ENCODE results near the gene NOL6.

DNA sequence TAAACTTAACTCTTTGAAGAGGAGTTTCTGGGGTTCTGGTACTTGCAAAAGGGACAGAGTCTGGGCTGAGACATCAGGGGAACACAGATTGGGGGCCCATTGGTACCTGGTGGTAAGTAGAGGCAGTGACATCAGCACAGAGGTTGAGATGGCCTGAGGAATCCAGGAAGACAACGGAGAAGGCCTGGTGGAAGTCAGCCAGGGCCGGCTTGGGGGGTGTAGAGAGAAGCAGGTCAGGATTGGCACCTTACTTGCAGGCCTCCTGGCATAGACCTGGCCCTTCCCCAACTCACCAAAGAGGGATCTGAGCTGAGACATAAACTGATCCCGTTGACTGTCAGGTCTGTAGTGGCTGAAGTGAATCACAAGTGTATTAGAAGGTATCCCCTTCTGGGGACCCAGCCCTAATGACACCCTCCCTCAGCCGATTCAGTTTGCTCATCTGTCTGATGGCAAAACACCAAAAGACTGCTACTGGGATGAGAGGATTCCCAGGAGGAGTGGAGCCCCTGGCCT lies 5.5 kb downstream of the NOL6 start:
- TF ChIP-seq, protein P1, sequence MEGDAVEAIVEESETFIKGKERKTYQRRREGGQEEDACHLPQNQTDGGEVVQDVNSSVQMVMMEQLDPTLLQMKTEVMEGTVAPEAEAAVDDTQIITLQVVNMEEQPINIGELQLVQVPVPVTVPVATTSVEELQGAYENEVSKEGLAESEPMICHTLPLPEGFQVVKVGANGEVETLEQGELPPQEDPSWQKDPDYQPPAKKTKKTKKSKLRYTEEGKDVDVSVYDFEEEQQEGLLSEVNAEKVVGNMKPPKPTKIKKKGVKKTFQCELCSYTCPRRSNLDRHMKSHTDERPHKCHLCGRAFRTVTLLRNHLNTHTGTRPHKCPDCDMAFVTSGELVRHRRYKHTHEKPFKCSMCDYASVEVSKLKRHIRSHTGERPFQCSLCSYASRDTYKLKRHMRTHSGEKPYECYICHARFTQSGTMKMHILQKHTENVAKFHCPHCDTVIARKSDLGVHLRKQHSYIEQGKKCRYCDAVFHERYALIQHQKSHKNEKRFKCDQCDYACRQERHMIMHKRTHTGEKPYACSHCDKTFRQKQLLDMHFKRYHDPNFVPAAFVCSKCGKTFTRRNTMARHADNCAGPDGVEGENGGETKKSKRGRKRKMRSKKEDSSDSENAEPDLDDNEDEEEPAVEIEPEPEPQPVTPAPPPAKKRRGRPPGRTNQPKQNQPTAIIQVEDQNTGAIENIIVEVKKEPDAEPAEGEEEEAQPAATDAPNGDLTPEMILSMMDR (IDR thresholded peaks at IDR 0.05) = no peak
- TF ChIP-seq POLR2A (IDR thresholded peaks at IDR 0.05) = no peak

All from thyroid gland (tissue), 4 donors.